D721Med (cell line): Measurements from ENCODE around the gene PRR33.

Experiments
- DNase-seq: peaks from one replicate; pipeline ENCODE4 v3.0.0; 2011; ENCODE audit warnings: low spot score; ENCODE audit not compliant: insufficient read length
- FAIRE-seq: peaks from 2 replicates; lab custom pipeline; 2011; peaks lifted over from hg19 to GRCh38; lab: Jason Lieb, UNC
- CTCF ChIP-seq: IDR thresholded peaks from 2 replicates; pipeline ENCODE4 v1.5.1; 2012; ENCODE audit warnings: mild to moderate bottlenecking, control low read depth; ENCODE audit not compliant: insufficient read depth; ENCODE audit errors: missing control alignments

PRR33 gene

GRCh38 chr11:1927026-1927847 lies 35.5 kb upstream of the PRR33 start:
- no peak for DNase-seq
- no peak for FAIRE-seq
- no peak for TF ChIP-seq CTCF

- no peak for DNase-seq
Measured at GRCh38 chr11:1926156-1927025, 34.7 kb upstream of the PRR33 start.

DNA sequence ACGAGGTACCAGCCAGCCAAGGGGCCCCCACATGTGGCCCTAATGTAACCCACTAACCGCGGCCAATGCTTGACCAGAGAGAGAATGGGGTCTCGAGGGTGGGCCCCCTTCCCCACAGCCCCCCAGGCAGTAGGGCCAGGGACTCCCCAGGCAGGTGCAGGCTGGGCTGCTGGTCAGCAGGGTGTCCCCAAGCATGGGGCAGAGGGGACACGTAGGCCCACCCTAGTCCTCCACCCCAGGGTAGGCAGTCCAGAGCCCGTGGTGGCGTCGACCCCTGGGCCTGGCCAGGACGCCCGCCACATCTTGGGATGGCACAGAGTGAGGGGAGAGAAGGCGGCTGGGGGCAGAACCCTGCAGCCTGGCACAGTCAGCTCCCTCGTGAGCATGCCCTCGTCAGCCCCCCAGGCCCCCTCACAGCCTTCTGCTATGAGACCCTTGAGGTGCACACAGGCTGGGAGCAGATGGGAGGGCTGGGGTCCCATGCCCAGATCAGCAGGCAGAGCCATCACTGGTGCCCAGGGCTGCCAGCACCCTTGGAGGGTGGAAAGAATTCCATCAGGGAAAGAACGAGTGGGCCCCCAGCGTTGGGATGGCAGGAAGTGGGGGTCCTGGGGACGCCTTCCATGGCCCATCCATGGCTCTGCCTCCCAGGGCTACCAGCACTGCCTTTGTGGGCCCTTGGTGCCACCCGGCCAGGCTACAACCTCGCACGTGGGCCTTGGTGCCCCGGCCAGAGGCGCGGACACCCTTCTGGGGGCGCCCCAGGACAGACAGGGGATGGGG lies 33.9 kb upstream of the PRR33 start:
- TF ChIP-seq CTCF = no peak
- no peak for FAIRE-seq
- DNase-seq = no peak

More at GRCh38 chr11:1926156-1927025, 34.7 kb upstream of the PRR33 start:
- FAIRE-seq = no peak
- TF ChIP-seq CTCF = no peak

- TF ChIP-seq CTCF = no peak
- no peak for DNase-seq
- no peak for FAIRE-seq
Measured at GRCh38 chr11:1924646-1925372, 33.1 kb upstream of the PRR33 start.

DNA sequence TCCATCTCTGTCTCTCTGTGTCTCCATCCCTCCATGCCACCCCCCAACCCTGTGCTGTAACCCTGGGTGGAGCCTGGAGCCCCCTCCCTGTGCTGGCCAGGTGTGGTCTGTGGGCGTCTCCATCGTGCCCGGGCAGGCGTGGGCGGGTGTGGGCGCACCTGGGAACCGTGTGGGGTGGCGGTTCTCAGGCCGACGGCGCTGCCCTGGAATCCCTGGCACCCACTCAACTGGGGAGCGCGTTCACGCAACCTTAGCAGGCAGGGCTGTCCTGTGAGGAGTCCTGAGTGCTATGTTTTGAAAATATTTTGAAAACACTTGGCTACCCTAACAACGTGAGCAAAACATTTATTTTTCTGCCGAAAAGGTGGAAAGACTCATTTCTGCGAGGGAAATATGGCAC lies 32.5 kb upstream of the PRR33 start:
- TF ChIP-seq CTCF = no peak
- FAIRE-seq (no peak), DNase-seq (no peak)

GRCh38 chr11:1923201-1923956 lies 31.7 kb upstream of the PRR33 start:
- DNase-seq (no peak), FAIRE-seq (no peak)
- no peak for TF ChIP-seq CTCF
